Measurements from ENCODE around the gene RBM26.

GRCh38 chr13:79352107-79352506 lies 53.9 kb downstream of the RBM26 start:
- TF ChIP-seq CTCF (conservative IDR thresholded peaks at IDR 0.05 in 1 of 2, IDR thresholded peaks at IDR 0.05 in 1 of 2; ENCODE audit: extremely low read depth in 1 of 2, insufficient read depth in 1 of 2, low read depth in 1 of 2, low read length in 2 of 2) (no peak), EZH2 (IDR thresholded peaks at IDR 0.05; ENCODE audit: borderline replicate concordance, low read length) (no peak)

Measured in mammary epithelial cell (primary cell).